Loucy (cell line): ENCODE results near the gene TIMM22.
"Not testable (repeated sequence)": the region's sequence is repeated elsewhere in the genome, so short reads cannot be mapped to it uniquely, and the experiment has no call there.

Experiments used
- H2AFZ ChIP-seq: fragments of 200-600 bp; sonication (generic); 2 replicates; pipeline ENCODE4 v1.6.0; 2016; ENCODE audit warnings: antibody characterized with exemption, mild to moderate bottlenecking, low read length, moderate library complexity
- H3F3A ChIP-seq: fragments of 200-600 bp; 2 replicates; pipeline ENCODE4 v1.6.0; 2016; ENCODE audit warnings: antibody characterized with exemption, low read depth, mild to moderate bottlenecking
- H3K27me3 ChIP-seq: fragments of 200-600 bp; sonication (generic); 2 replicates; pipeline ENCODE4 v1.6.1; 2014; ENCODE audit warnings: low read length, mild to moderate bottlenecking; ENCODE audit not compliant: insufficient read depth, poor library complexity, severe bottlenecking
- H3K36me3 ChIP-seq: fragments of 200-600 bp; sonication (generic); 2 replicates; pipeline ENCODE4 v1.6.1; 2016; ENCODE audit warnings: low read length; ENCODE audit not compliant: insufficient read depth
- H3K4me1 ChIP-seq: fragments of 200-600 bp; sonication (generic); 2 replicates; pipeline ENCODE4 v1.5.1; 2014; ENCODE audit warnings: low read length, mild to moderate bottlenecking; ENCODE audit not compliant: insufficient read depth, poor library complexity, severe bottlenecking
- H3K4me2 ChIP-seq: fragments of 200-600 bp; sonication (generic); 2 replicates; pipeline ENCODE4 v1.6.0; 2014; ENCODE audit warnings: antibody characterized with exemption, low read length, low read depth, mild to moderate bottlenecking; ENCODE audit not compliant: poor library complexity, severe bottlenecking
- H3K4me3 ChIP-seq: fragments of 200-600 bp; sonication (generic); 2 replicates; pipeline ENCODE4 v1.5.1; 2014; ENCODE audit warnings: low read length, mild to moderate bottlenecking, mixed read lengths; ENCODE audit not compliant: poor library complexity, severe bottlenecking
- H3K79me2 ChIP-seq: fragments of 200-600 bp; sonication (generic); 2 replicates; pipeline ENCODE4 v1.6.1; 2014; ENCODE audit warnings: low read length; ENCODE audit not compliant: insufficient read depth
- H3K9ac ChIP-seq: fragments of 200-600 bp; sonication (generic); 2 replicates; pipeline ENCODE4 v1.6.0; 2014; ENCODE audit warnings: mild to moderate bottlenecking, low read depth, low read length, moderate library complexity; ENCODE audit not compliant: poor library complexity, severe bottlenecking
- H3K9me2 ChIP-seq: fragments of 200-600 bp; sonication (generic); replicated peaks from 2 replicates; pipeline ENCODE4 v1.6.1; 2016; ENCODE audit warnings: low read depth, low read length, mixed read lengths
- H3K9me3 ChIP-seq: fragments of 200-600 bp; sonication (generic); 2 replicates; pipeline ENCODE4 v1.6.1; 2014; ENCODE audit warnings: mild to moderate bottlenecking, antibody characterized with exemption, low read length, low read depth; ENCODE audit not compliant: insufficient read depth
- H4K20me1 ChIP-seq: fragments of 200-600 bp; sonication (generic); 2 replicates; pipeline ENCODE4 v1.6.0; 2014; ENCODE audit warnings: antibody characterized with exemption, low read length, mild to moderate bottlenecking; ENCODE audit not compliant: insufficient read depth, poor library complexity, severe bottlenecking
- EZH2phosphoT487 ChIP-seq: fragments of 200-600 bp; IDR thresholded peaks from 2 replicates; pipeline ENCODE4 v1.6.1; 2018; ENCODE audit warnings: antibody characterized with exemption, mild to moderate bottlenecking, moderate library complexity, borderline replicate concordance
- TF ChIP-seq, protein P1 (sequence below): fragments of 200-600 bp; sonication (generic); conservative IDR thresholded peaks from 2 replicates; pipeline ENCODE4 v1.5.1; 2014; ENCODE audit warnings: mild to moderate bottlenecking, antibody characterized with exemption, low read length

The TIMM22 gene

DNA sequence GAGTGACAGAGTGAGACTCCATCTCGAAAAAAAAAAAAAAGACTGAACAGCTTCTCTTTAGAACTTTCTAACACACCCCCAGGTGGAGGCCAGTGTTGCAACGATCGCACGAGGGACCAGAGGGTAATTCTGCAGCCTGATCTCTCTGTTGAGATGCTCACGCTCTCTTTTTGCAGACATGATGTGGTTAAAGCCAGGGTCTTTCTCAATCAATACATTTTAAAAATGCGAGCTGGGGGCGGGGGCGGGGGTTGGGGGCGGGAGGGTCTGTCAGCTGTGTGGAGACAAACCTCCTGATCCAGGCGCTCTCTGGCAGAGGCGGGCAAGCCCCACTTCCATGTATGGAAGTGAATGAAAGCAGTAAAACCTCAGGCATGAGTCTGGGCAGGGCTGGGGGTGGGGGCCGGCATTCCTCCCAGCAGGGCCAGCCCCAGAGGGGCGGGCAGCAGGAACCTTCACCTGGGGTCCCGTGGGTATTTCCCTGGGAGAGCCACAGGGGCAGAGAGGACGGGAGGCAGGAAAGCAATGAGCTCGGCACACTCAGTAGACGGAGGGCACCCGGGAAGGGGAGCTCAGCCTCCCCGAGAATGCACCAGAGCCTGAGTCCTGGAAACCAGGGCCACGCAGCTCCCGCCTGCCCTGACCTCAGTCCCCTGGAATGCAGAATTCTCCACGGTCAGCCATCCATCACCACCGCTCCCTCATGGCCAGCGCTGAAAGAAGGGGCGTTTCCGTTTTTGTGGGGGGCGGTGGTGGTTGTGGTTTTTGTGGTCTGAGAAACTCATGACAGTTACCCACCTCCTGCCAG, 45.4 kb upstream of the TIMM22 start:
- Histone ChIP-seq H2AFZ (no peak overlapping the region), H3K27me3 (no peaks in the 10 kb centered on the region), H4K20me1 (no peaks in the 10 kb centered on the region), H3K4me2 (peak overlapping the region; percentile 81), H3K9me2 (no peaks in the 10 kb centered on the region), H3K9ac (peak overlapping the region; percentile 26), H3F3A (no peaks in the 10 kb centered on the region), H3K9me3 (no peaks in the 10 kb centered on the region), H3K4me3 (peak overlapping the region; percentile 60), H3K36me3 (no peaks in the 10 kb centered on the region), H3K79me2 (no peaks in the 10 kb centered on the region), H3K4me1 (peaks cover 6% of the 10 kb centered on the region)
- no peak for TF ChIP-seq EZH2phosphoT487
- TF ChIP-seq, protein P1, sequence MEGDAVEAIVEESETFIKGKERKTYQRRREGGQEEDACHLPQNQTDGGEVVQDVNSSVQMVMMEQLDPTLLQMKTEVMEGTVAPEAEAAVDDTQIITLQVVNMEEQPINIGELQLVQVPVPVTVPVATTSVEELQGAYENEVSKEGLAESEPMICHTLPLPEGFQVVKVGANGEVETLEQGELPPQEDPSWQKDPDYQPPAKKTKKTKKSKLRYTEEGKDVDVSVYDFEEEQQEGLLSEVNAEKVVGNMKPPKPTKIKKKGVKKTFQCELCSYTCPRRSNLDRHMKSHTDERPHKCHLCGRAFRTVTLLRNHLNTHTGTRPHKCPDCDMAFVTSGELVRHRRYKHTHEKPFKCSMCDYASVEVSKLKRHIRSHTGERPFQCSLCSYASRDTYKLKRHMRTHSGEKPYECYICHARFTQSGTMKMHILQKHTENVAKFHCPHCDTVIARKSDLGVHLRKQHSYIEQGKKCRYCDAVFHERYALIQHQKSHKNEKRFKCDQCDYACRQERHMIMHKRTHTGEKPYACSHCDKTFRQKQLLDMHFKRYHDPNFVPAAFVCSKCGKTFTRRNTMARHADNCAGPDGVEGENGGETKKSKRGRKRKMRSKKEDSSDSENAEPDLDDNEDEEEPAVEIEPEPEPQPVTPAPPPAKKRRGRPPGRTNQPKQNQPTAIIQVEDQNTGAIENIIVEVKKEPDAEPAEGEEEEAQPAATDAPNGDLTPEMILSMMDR: no peak

DNA sequence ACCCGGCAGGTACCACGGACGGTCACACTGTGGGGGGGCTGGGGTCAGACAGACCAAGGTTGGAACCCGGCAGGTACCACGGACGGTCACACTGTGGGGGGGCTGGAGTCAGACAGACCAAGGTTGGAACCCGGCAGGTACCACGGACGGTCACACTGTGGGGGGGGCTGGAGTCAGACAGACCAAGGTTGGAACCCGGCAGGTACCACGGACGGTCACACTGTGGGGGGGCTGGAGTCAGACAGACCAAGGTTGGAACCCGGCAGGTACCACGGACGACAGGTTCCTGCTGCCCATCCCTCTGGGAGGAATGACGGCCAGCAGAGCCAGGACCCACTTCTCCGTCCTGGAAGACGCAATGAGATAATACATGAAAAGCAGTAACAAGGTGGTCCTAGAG, 44.3 kb upstream of the TIMM22 start:
- H3K4me3 ChIP-seq, H3K9me2 ChIP-seq, H3K27me3 ChIP-seq, H2AFZ ChIP-seq, H4K20me1 ChIP-seq, H3K9ac ChIP-seq, H3K36me3 ChIP-seq, H3K4me2 ChIP-seq, H3F3A ChIP-seq, H3K4me1 ChIP-seq, H3K9me3 ChIP-seq, H3K79me2 ChIP-seq: not testable (repeated sequence)

DNA sequence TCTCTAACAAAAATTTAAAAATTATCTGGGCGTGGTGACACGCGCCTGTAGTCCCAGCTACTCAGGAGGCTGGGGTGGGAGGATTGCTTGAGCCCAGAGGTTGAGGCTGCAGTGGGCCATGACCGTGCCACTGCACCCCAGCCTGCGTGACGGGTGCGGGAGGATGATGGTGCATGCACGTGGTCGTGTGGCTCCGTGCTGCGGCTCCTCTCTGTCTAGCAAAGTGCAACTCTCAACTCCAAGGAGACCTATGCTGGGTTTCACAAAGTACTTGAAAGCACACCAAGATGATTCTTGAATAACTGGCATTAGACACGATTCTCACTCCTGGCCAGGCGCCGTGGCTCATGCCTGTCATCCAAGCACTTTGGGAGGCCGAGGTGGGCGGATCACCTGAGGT, 43.2 kb upstream of the TIMM22 start:
- peaks cover 6% of the 10 kb centered on the region for H3K4me1 ChIP-seq
- no peak overlapping the region for H3K9ac ChIP-seq
- H3K79me2 ChIP-seq: no peaks in the 10 kb centered on the region
- no peaks in the 10 kb centered on the region for H3K9me2 ChIP-seq
- no peak overlapping the region for H2AFZ ChIP-seq
- H3K4me3 ChIP-seq: no peak overlapping the region
- H3F3A ChIP-seq: no peaks in the 10 kb centered on the region
- no peak overlapping the region for H3K4me2 ChIP-seq
- H3K27me3 ChIP-seq: no peaks in the 10 kb centered on the region
- H3K9me3 ChIP-seq: no peaks in the 10 kb centered on the region
- TF ChIP-seq, protein P1: no peak
- no peak for TF ChIP-seq EZH2phosphoT487
- no peaks in the 10 kb centered on the region for H4K20me1 ChIP-seq
- H3K36me3 ChIP-seq: no peaks in the 10 kb centered on the region
